DMS153 treated with DMSO at 0.1 percent for 48 hours (cell line): ENCODE results near the gene TNFAIP3.
A peak's percentile ranks its signal among the peaks of the same experiment; 100 is the strongest.
"Not testable (repeated sequence)": the region's sequence is repeated elsewhere in the genome, so short reads cannot be mapped to it uniquely, and the experiment has no call there.

Source experiments
- DNase-seq: peaks from one replicate; lab custom pipeline; 2025; ENCODE audit not compliant: unreplicated experiment; lab: John Stamatoyannopoulos, UW

The TNFAIP3 gene

DNA sequence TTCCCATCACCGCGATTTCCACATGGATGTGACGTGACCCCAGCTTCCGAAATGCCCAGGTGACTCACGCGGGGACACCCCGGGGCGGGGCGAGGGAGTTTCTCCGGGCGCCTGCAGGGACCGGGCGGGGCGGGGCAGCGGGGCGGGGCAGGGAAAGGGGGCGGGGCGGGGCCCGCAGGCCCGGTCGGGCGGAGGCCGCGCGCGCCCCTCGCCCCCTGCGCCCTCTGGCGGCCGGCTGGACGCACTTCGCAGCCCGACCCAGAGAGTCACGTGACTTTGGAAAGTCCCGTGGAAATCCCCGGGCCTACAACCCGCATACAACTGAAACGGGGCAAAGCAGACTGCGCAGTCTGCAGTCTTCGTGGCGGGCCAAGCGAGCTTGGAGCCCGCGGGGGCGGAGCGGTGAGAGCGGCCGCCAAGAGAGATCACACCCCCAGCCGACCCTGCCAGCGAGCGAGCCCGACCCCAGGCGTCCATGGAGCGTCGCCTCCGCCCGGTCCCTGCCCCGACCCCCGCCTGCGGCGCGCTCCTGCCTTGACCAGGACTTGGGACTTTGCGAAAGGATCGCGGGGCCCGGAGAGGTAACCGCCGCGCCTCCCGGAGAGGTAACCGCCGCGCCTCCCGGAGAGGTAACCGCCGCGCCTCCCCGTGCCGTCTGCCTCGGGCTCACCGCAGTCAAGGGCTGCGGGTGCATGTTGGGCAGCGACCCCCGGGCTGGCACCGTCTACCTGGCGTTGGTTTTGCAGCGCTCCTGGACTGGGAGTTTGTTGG is at the start of gene TNFAIP3:
TNFAIP3 (plus strand) TSS at position 346 of the 771 bp plus-strand sequence. CDS start 3,969 bp downstream, outside the sequence.
- DNase-seq: peak; percentile 87

DNA sequence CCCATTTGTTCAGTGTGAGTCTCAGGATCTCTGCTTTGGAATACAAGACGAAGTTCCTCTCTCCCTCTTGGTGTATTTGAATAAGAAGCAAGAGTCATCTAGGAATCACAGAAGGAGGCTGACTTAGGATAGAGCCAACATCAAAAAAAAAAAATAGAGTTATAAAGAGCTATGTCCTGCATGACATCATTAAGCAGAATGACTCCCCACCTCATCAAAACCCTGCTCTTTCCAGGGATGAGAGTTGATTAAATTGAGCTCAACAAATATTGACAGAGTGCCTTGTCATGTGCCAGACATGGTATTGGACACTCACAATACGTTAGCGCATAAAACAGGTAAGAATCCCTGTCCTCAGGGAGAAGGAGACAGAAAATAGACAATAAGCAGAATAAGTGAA is 48.6 kb upstream of the TNFAIP3 start:
- DNase-seq: no peak

DNA sequence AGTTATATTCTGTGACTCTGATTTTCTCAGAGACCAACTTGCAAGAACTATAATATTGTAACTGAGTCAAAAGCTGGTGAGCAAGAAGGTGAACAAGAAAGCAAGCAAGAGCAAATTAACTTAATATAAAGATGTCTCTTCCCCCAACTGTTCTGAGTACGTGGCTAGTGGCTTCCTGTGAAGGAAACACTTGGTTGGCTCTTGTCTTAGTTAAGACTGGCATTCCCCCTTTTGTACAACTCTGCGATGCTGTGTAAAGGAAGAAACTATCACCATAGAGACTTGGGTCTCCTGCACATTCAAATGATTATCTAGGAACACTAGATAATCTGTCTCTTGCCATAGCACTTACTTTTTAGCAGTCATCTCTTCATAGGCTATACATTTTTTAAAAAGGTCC is 47.3 kb upstream of the TNFAIP3 start:
- no peak for DNase-seq

DNA sequence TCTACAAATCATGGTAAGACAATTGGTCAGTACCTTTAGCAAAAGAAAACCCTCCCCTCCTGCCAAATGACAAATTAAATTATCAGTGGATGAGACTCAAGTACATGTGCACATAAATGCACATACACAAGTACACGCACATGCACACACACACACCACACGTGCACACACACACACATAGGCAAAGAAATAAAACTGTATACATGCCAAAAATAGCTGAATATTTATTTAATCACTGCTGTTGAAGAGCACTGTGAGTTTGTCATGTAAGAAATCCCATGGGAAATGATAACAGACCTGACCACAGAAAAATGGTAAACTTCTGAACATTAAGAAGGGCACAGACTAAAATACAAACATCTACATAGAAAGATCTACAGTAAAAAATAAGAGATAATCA is 46.6 kb upstream of the TNFAIP3 start:
- DNase-seq: no peak

DNA sequence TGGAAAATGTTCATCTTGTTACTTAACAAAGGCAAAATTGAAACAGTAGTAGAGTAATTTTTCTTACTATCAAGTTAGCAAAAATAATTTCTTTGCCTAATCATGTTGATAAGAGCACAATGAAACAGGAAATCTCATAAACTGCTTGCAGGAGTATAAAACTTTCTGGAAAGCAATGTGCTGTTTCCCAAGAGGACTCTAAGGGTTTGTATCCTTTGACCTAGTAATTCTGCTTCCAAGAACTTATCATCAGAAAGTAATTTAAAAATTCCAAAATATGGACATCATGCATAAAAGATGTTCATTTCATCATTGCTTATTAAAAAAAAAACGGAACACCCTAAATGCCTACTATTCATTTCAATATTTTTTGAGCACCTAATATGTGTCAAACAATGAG is 46.1 kb upstream of the TNFAIP3 start:
- DNase-seq: no peak

DNA sequence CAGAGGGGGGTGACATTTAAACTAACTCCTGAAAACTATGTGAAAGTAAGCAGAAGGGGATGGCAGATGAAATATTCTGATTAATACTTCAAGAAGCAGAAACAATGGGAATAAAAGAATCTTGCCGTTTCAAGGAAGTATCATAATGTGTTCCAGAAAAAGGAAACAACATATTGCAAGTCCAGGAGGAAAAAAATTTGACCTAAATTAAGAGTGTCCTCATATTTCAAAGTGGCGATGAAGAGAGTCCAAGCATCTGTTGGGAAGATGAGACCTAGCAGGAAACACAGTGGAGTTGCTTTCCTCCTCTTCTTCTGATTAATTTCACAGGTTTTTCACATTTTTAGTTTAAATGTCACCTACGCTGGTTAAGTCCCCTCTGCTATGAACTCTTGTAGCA is 45.6 kb upstream of the TNFAIP3 start:
- DNase-seq: no peak

DNA sequence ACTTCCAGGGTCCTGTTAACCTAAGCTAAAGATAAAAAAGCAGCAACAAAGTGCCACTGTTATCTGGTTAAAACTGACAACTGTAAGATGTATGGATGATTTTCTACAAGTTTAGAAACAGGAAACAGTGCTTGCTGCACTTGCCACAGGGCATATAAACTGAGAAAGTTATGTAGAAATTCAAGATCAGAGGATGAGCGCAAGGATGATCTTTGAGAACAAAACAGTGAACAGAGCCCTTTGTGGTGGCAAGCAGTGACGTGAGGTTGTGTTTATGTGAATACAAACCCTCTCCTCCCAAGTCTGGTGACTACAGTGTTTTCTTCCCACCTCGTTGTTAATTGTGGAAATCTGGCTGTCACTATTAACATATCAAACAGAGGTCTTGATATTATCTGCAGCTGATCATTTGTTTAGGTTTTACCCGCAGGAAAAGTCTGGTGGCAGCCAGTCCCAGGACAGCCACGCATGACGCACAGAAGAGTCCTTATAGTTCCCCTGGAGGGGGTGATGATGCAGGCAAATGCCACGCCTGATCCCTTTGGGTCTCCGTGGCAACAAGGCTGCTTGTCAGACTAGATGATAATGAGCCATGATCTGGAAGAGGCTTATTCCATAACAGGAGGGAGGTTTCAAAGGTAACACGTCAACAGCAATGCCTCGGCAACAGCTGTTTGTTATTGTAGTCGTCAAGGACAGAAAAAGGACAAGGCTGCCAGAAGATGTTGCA is 43.1 kb upstream of the TNFAIP3 start:
- DNase-seq: no peak

DNA sequence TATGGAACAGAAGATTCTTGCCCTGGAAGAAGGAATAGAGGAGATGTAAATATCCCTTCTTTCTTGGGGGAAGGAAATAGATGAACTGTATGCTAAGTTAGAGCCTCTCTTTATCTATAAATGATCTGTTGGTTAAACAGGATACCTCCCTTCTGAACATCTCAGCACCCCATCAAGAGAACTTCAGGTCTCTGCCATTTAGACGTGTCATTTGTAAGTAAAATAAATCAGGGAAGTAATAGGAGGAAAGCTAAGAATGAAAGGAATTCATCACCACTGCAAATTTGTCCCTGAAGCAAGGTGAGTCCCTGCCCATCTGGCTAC is 42.5 kb upstream of the TNFAIP3 start:
- no peak for DNase-seq

DNA sequence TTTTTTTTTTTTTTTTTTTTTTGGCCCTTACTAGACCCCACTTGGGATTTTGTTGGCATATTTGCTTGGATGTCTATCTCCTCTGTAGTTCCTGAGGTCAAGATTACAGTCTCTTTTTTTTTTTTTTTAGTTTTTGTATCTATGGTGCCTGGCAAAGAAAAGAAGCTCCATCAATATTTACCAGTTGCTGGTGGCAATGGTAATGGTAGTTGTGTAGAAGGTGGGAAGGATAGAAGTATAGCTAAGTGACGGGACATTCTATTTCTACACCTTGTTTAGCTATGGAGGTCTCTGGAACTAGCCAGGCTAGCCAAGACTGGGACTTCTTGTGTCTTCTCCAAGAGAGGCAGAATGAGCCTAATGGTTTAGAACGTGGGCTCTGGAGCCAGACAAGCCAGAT is 42.2 kb upstream of the TNFAIP3 start:
- DNase-seq: no peak

DNA sequence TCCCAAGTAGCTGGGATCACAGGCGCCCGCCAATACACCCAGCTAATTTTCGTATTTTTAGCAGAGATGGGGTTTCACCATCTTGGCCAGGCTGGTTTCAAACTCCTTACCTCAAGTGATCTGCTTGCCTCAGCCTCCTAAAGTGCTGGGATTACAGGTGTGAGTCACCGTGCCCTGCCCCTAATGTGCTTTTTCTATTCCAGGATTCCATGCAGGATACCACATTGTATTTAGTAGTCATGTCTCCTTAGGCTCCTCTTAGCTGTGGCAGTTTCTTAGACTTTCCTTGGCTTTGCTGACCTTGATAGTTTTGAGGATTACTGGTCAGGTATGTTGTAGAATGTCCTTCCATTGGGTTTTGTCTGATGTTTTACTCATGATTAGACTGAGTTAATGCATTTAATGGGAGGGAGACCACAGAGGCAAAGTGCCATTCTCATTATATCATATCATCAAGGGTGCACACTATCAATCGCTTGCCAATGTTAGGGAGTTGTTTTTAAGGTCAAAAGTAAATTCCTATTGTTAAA is 39.6 kb upstream of the TNFAIP3 start:
- DNase-seq: no peak

DNA sequence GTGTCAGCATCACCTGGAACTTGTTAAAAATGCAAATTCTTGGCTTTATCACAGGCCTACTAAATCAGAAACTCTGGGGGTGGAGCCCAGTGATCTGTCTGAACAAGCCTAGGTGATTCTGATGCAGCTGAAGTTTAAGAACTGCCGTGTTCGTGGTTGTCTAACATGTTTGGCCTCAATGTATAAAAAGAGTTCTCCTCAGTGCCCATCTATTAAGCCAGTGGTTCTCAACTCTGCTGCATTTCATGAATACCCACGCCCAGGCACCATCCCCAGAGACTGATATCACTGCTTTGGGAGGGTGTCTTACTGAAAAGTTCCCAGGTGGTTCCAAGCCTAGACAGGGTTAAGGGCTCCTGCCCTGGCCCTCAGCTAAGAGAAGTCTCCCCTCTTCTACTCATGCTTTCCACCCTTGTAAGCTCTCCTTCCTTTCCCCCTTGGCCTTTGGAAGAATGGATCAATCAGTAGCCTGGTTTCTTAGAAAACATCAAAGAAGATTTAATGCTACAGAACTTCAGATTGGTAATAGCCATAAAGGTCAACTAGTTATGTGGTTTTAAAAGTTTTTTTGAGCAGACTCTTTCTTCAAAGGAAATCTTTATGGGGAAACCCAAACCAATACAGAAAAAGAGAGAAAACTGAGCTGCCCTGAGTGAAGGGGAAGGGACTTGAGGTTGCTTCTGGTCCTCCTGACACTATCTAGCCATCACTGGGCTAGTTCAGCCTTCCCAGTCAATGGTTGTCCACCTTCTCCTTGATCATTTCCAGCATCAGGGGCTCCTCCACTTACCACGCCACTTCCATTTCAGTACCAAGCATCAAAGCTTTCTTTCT is 38.9 kb upstream of the TNFAIP3 start:
- no peak for DNase-seq

DNA sequence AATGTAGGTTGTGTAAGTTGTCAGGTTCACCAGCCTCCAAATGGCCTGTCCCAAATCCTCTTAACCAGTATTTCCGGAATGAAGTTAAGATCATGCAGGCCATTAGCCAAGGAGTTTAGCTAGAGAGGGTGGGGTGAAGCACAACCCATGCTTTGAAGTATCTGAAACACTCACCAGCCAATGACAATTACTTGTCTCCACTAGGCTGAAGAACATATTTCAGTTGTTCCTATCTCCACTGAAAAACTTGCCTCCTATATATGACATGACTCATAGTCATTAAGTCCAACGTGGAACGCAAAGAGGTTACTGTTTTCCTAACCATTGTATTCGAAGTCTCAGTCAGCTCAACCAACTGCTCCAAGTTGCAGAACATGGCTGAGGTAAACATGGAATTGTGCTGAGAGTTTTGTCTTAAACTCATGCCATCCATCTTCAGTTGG is 37.4 kb upstream of the TNFAIP3 start:
- DNase-seq: no peak

DNA sequence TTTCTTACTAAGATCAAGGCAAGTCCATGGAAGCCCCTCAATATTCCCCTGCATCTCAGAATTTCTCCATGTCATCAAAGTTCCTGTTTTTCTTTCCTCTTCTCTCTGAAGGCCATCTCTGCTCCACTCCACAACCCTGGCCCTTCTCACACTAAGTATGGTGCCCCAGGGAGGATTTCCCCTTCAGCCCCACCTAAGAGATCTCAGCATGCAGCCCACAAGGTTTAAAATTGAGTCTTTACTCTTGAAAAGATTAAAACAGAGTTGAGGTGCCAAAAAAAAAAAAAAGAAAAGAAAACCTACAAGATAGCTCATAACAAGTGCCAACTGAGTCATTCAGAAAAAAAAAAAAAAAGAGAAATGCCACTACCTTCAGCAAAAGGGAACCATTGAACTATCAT is 36.5 kb upstream of the TNFAIP3 start:
- no peak for DNase-seq

DNA sequence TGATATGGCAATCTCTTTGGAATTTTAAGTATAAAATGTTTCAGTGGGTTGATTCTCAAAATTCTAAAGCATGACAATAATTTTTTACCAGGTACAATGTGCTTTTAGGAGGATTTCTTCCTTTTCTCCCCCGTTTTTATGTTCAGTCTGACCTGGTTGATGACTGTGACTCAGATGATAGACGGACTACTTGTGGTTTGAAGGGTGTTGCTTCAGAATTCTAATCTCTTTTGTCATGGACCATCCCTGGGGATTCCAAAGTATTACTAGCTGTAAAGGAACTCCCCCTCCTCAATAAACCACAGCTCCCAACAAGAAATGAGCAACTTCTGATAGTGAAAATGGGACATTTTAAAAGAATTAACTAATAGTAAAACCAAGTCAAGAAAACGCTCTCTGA is 34.9 kb upstream of the TNFAIP3 start:
- no peak for DNase-seq

DNA sequence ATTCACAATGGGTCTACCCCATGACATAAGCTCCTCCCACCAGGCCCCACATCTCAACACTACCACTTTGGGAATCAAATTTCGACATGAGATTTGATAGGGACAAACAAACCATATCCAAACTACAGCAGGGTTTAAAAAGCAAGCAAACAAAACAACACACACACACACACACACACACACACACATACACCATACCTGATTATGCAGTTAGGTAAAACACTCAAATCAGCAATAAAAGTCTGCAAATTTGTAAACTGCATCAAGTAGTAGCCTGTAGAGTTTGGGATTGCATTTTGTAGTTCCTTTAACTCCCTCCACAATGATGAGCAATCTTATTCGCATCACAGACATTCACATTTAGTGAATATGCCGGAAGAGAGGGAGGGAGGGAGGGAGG is 32.6 kb upstream of the TNFAIP3 start:
- no peak for DNase-seq

DNA sequence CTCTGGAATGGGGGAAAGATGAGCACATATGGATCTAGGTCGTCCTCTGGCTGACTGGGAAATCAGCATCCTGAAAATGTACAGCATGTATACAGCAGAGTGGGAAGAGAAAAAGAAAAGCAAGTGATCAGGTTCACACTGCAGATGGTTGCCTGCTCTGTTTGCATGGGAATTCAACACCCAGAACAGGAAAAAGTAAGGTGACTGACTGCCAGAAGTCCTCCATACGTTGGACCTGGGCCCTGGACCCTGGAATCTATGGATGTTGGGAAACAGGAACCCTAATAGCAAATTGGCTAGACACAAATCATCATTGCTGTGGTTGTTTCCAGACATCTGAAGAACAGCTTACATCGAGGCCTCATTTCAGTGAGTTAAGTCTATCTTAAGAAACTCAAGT is 30.3 kb upstream of the TNFAIP3 start:
- DNase-seq: no peak

DNA sequence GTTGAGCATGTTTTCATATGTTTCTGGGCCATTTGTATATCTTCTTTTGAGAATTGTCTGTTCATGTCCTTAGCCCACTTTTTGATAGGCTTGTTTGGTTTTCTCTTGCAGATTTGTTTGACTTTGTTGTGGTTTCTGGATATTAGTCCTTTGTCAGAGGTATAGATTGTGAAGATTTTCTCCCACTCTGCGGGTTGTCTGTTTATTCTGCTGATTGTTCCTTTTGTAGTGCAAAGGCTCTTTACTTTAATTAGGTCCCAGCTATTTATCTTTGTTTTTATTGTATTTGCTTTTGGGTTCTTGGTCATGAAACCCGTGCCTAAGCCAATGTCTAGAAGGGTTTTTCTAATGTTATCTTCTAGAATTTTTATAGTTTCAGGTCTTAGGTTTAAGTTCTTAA is 29.0 kb upstream of the TNFAIP3 start:
- not testable (repeated sequence) for DNase-seq

DNA sequence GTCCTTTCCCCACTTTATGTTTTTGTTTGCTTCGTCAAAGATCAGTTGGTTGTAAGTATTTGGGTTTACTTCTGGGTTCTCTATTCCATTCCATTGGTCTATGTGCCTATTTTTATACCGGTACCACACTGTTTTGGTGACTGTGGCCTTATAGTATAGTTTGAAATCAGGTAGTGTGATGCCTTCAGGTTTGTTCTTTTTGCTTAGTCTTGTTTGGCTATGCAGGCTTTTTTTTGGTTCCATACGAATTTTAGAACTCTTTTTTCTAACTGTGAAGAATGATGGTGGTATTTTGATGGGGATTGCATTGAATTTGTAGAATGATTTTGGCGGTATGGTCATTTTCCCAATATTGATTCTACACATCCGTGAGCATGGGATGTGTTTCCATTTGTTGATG is 28.5 kb upstream of the TNFAIP3 start:
- DNase-seq: not testable (repeated sequence)

DNA sequence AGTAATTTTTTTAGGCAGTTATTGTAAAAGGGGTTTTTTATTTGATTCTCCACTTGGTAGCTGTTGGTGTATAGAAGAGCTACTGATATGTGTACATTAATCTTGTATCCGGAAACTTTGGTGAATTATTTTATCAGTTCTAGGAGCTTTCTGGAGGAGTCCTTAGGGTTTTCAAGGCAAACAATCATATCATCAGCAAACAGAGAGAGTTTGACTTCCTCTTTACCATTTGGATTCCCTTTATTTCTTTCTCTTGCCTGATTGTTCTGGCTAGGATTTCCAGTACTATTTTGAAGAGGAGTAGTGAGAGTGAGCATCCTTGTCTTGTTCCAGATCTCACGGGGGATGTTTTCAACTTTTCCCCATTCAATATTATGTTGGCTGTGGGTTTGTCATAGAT is 28.0 kb upstream of the TNFAIP3 start:
- DNase-seq: no peak

DNA sequence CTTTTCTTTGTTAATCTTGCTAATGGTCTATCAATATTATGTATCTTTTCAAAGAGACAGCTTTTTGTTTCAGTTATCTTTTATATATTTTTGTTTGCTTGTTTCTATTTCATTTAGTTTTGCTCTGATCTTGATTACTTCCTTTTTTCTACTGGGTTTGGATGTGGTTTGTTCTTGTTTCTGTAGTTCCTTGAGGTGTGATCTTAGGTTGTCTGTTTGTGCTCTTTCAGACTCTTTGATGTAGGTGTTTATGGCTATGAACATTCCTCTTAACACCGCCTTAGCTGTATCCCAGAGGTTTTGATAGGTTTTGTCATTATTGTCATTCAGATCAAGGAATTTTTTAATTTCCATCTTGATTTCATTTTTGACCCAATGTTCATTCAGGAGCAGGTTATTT is 26.8 kb upstream of the TNFAIP3 start:
- DNase-seq: no peak

DNA sequence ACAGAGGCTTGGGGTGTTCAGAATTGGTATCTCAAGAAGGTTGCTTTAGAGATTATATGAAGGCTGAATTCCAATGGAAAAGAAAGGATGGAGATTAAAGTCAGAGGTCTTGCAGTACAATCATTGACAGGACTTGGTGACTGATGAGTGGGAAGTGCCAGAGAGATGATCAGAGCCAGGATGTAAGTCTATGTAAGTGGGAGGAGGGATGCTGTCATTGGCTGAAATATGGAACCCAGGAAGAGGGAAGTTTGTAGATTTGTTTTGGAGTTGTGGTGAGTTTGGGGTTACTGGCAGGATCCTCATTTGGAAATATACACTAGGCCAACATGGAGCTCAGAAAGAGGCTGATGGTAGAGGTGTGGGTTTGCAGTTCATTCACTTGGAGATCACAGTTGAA is 23.8 kb upstream of the TNFAIP3 start:
- DNase-seq: no peak

DNA sequence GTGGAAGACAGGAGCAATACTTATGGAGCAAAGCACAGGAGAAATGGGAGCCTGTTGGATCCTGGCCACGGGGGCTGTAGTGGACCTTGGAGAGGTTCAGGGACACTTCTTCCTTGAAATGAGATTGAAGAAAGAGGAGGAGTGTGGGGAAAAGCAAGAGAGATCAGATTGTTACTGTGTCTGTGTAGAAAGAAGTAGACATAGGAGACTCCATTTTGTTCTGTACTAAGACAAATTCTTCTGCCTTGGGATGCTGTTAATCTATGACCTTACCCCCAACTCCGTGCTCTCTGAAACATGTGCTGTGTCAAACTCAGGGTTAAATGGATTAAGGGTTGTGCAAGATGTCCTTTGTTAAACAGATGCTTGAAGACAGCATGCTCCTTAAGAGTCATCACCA is 22.7 kb upstream of the TNFAIP3 start:
- DNase-seq: not testable (repeated sequence)
